Measurements from ENCODE around the gene RMC1.

- TF ChIP-seq CTCF (IDR thresholded peaks at IDR 0.05; ENCODE audit: insufficient read depth, low read length, poor library complexity, severe bottlenecking) (no peak), EZH2phosphoT487 (conservative IDR thresholded peaks at IDR 0.05; ENCODE audit: low read length) (no peak)
Measured at GRCh38 chr18:23573626-23574431, 70.5 kb downstream of the RMC1 start.
